Sciatic nerve (tissue), 2 donors: Measurements from ENCODE around the gene FBXO44. TPM values are rescaled to one million over a fixed set of nuclear protein-coding genes. Genes with fewer than 3 reads are reported as not detected.

ENCODE experiments used
- ATAC-seq: fragments of 200-7000 bp; cut with Tn5 transposase; one replicate; pipeline ENCODE4 v1.9.1; 2020; ENCODE audit warnings: mild to moderate bottlenecking, moderate library complexity
- DNase-seq: peaks from one replicate; pipeline ENCODE4 v3.0.0-alpha.2; 2020; ENCODE audit warnings: low spot score
- intact Hi-C: fragments of 100-400 bp; cut with DNase I; formaldehyde crosslinking; loops from one replicate; pipeline ENCODE4 v1.14.2; 2022
- total RNA-seq: library from RNA; stranded (reverse); fragmentation: NEBNext Ultra II Directional; extraction: Animal tissue kit (Norgen Biotek cat#: 25700); gene quantifications from one replicate; pipeline ENCODE4 v1.2.1, GENCODE V29; 2021
- donor health status: DM: no; HTN: no; CAD: no.
- donor health status: DM: no; HTN: no; CAD: no.

FBXO44 gene
- total RNA-seq, 1 donor from 2014 or later: 37.1 TPM

DNA sequence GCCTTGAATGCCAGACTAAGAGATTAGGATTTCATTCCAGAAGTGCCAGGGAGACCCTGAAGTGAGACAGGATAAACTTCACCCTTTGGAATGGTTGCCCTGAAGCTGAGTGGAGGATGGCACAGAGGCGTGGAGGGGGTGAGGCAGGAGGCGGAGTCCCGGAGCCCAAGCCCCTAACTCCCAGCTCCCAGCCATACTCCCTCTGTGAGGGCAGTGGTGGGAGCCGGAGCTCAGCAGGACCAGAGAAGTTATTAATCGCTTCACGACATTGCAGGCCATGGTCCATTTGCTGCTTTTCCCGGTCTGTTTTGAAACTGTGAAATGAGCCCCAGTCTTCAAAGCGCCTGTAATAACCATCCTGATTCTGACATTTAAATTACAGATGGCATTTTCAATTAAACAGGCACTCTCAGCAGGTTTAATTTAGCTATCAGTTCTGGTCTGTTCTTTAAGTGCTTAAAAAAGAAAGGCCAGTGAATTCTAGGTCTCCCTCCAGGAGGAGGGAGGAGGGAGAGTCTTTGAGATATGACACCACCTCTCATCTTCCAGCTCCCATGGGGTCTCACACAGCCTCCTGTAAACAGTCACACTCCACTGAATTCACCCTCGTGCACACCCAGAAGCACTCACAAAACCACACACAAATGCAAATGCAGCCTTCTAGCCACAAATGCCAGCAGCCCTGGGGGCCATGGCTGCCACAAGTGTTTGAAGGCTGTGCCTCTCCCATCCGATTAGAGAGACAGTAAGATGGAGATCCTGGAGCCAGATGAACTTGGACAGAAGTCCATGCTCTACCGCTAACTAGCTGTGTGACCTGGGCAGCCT lies 20.1 kb upstream of the FBXO44 start:
- DNase-seq (no peak), ATAC-seq (no peak)
- intact Hi-C loops: loop anchor here (10.0 kb wide), 1 partner anchor 380 kb away; no protein-coding TSS in a partner anchor

DNA sequence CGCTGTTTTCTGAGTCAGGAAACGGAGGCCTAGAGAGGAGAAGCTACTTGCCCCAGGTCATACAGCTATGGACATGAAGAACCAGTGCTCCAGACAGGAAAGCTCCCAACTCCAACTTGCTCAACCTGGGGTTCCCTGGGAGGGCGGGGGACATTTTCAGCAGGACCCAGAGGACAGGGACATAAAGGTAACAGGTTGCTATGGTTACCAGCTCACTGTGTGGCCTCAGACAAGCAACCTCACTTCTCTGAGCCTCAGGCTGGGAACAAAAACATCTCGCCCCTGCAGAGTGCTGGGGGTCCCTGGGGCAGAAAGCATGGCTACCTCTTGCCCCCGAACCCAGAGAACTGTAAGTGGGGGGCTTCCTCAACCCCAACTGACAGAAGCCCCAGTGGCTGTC lies 16.6 kb upstream of the FBXO44 start:
- intact Hi-C loops: loop anchor here (10.0 kb wide), 1 partner anchor 383 kb away; no protein-coding TSS in a partner anchor
- DNase-seq (no peak), ATAC-seq (no peak)

DNA sequence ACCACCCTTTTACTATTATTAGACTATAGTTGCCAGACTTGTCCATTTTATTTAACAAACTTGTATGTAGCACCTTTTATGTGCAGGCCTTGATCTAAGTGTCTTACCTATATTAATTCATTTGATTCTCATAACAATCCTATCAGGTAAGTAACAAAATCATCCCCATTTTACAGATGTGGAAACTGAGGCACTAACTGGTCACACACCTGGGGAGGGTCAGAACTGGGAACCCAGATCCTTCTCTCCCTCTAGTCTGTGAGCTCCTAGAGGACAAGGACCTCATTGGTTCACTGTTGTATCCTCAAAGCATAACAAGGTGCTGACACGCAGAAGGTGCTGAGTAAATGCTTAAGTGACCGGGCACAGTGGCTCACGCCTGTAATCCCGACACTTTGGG lies 15.3 kb upstream of the FBXO44 start:
- no peak for DNase-seq
- no peak for ATAC-seq
- intact Hi-C loops: loop anchor here (10.0 kb wide), 1 partner anchor 385 kb away; no protein-coding TSS in a partner anchor

DNA sequence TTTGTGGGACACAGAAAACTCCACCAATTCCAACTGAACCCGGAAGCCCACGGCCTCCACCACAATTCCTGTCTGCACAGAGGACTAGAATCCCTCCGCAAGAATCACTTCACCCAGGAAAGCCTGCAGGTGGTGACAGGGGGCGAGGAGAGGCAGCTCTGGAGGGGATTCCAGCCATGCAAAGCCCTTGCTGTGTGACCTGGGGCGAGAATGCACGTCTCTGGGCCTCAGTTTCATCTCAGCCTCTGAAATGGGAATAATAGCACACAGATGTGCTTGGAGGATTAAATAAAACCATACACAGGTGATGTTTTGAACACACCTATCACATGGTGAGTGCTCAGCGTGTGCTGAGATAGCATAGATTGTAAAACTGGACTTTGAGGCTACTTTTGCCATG lies 14.6 kb upstream of the FBXO44 start:
- DNase-seq (no peak), ATAC-seq (no peak)
- intact Hi-C loops: loop anchor here (5.0 kb wide), 1 partner anchor 603 kb away; no protein-coding TSS in a partner anchor

DNA sequence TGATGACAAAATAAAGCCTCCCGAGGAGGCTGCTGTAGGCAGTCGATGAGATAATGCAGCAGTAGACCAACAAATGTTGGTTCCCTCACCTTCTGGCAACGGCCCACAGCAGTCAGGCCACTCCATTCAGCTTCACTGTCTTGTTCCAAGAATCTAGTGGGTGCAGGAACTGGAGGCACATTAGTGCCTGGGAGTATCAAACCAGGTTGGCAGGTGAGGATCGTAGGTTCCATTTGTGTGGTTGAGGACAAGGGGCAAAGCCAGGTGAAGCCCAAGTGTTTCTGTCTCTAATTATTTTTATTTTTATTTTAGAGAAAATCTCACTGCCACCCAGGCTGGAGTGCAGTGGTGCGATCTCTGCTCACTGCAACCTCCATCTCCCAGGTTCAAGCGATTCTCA lies 13.7 kb upstream of the FBXO44 start:
- DNase-seq (no peak), ATAC-seq (no peak)
- intact Hi-C loops: loop anchor here (5.0 kb wide), 1 partner anchor 604 kb away; no protein-coding TSS in a partner anchor

DNA sequence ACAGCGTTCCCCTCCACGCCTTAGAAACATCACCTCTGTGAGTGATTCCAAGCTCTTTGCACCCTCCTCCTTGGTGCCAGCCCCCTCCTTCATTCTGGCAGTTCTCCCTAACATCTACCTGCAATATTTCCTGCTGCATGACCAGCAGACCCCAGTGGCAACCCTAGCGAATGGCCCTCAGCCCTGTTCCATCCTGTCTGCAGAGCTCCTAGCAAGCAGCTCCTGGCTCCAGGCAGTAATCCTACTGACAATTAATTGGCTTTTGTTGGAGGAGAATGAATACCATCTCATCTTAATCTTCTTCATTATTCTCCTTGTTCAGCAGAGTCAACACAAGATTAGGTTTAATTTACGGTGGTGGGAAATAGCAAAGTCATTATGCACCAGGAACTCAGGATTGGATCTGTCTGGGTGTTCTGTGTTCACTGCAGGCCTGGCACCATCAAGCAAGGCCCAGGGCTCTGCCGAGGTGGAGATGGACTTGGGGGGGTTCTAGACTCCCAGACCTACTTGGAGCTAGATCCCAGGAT lies 12.8 kb upstream of the FBXO44 start:
- ATAC-seq: no peak
- no peak for DNase-seq

GRCh38 chr1:11642418-11643017 lies 12.2 kb upstream of the FBXO44 start:
- DNase-seq (peak; percentile 80), ATAC-seq (peak; percentile 83)
- intact Hi-C loops: loop anchor here (5.0 kb wide), 1 partner anchor 605 kb away; no protein-coding TSS in a partner anchor

More for the DNA sequence above, 12.8 kb upstream of the FBXO44 start:
- intact Hi-C loops: loop anchor here (5.0 kb wide), 1 partner anchor 605 kb away; no protein-coding TSS in a partner anchor

GRCh38 chr1:11643782-11644181 lies 10.9 kb upstream of the FBXO44 start:
- DNase-seq (no peak), ATAC-seq (no peak)
- intact Hi-C loops: loop anchor here (5.0 kb wide), 1 partner anchor 606 kb away; no protein-coding TSS in a partner anchor

GRCh38 chr1:11645270-11645669 lies 9.4 kb upstream of the FBXO44 start:
- no peak for ATAC-seq

DNA sequence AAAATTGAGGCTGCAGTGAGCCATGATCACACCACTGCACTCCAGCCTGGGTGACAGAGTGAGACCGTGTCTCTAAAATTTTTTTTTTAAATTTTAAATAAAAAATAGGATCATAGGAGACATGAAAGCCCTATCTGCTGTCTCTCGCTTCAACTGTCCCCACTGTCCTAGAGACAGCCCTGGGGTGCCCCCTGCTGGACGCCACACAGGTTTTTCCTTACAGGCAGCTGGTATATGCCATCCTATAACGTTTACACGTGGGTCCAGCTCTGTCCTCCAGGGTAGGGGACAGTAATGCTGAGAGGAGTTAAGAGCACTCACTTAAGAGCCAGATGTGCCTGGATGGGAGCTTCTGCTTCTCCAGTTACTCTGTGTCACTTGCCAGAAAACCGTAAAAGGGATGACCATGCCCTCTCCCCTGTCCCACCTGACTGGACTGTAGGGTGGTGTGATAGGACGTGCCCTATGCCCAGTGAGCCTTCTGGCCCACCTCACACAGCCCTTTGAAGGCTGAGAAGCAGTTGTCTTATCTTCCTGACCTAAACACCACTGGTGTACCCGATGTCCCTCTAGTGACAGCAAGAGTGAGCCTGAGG lies 8.9 kb upstream of the FBXO44 start:
- ATAC-seq: peak; percentile 43
- intact Hi-C loops: no loop called here
- DNase-seq: peak; percentile 91

More at GRCh38 chr1:11645270-11645669, 9.4 kb upstream of the FBXO44 start:
- intact Hi-C loops: no loop called here
- DNase-seq: no peak

DNA sequence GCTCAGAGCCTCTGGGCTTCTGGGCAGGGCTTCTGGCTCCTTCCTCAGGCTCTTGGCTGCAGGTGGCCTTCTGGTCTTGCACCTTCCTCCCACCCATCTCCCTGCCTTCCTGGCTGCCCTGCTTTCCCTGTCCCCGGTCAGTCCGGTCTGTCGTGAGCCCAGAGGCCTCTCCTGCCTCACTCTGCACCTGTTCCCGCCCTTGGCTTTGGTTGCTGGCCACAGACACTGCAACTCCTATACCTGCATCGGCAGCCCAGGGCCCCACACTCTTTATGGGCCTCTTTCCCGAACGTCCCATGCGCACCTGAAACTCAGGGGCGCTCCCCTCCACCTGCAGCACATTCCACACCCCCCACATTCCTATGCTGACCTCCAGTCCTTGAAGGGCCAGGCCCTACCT lies 8.4 kb upstream of the FBXO44 start:
- intact Hi-C loops: no loop called here
- DNase-seq: no peak

GRCh38 chr1:11647333-11647732 lies 7.3 kb upstream of the FBXO44 start:
- ATAC-seq: no peak
- intact Hi-C loops: no loop called here

More for the DNA sequence above, 8.4 kb upstream of the FBXO44 start:
- no peak for ATAC-seq

DNA sequence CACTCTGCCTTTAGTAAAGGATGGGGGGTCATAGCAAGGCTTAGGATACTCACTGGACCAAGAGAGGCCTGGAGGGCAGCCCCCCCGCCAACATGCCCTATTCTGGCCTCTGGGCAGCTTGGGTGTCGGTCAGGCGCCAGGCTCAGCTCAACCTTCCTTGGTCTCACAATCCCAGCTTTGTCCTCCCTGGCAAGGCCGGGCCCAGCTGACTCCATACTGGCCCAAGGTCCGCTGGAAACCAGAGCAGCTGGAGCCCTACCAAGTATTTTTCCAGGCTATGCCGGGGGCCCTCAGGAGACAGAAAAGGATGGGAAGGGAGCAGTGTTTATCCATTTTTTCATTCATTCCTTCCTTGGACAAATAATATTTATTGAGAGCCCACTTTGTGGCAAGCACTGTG lies 6.6 kb upstream of the FBXO44 start:
- DNase-seq (peak; percentile 79), ATAC-seq (peak; percentile 78)
- intact Hi-C loops: no loop called here

More at GRCh38 chr1:11647333-11647732, 7.3 kb upstream of the FBXO44 start:
- no peak for DNase-seq

DNA sequence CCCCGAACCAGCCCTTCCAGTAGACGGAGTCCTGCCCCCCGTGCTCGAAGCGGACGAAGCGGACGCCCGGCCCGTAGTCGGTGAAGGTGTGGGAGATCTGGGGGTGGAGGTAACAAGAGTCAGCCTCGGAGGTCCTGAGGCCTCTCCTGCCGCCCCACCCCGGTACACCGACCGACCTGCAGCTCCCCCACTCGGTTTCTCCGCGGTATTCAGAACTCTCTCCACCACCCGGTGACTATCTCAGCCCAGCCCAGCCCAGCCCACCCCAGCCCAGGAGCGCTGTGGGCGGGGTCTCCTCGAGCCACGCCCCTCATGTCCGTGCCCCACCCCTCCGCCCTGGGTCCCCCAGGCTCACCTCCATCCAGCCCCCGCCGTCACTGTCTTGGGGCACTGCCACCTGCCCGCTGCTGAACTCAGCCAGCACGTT lies 5.9 kb upstream of the FBXO44 start:
- DNase-seq: no peak
- peak; percentile 41 for ATAC-seq
- intact Hi-C loops: no loop called here

DNA sequence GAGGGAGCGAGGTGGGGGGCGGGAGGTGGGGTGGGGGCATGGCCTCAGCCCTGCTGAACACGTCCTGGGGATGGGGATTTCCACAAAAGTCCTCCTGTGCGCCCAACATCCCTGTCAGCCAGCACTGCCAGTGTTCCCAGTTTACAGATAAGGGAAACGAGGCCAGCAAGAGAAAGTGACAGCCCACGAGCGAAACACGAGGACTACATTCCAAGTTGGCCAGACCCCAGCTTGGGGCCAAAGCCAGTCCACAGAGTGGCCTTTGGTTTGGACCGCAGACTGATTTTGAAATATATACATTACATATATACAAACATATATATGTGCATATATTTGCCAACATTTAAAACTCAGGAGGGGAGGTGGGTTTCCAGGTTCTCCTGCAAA lies 5.4 kb upstream of the FBXO44 start:
- intact Hi-C loops: no loop called here
- DNase-seq: no peak
- no peak for ATAC-seq

- DNase-seq (no peak), ATAC-seq (peak; percentile 1)
- intact Hi-C loops: loop anchor here (5.0 kb wide), 1 partner anchor 73 kb away; no protein-coding TSS in a partner anchor
These were observed 4.9 kb upstream of the FBXO44 start for GRCh38 chr1:11649624-11650330.

DNA sequence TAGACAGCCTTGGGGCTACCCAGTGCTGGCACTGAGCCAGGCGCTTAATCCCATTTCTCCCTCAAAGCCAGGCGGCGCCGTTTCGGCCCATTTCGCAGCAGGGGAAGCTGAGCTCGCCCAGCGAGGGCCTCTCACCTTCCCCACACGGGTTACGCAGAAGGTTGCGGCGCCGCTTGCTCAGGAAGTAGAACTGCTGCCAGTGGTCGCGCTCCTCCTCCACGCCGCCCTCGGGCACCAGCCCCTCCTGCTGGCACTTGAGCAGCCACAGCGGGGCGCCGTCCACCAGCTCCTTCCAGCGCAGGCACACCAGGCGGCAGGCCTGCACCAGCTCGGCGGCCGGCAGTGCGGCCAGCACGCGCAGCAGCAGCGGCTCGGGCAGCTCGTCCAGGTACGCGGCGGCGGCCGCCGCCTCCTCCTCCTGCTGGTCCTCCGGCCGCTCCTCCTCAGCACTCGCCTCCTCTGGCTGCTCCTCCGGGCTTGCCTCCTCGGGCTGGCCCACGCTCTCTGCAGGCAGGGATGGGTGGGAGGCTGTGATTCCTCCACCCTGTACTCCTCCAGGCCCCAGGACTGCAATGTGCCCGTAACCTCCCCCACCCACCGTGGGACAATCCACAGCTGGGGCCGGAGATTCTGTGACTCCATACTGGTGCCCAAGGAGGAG lies 4.2 kb upstream of the FBXO44 start:
- intact Hi-C loops: loop anchor here (5.0 kb wide), 1 partner anchor 72 kb away; no protein-coding TSS in a partner anchor
- peak; percentile 40 for ATAC-seq
- peak; percentile 83 for DNase-seq

GRCh38 chr1:11651017-11651416 lies 3.7 kb upstream of the FBXO44 start:
- no peak for DNase-seq
- intact Hi-C loops: loop anchor here (5.0 kb wide), 1 partner anchor 71 kb away; no protein-coding TSS in a partner anchor
- ATAC-seq: no peak
